Measurements from ENCODE around the gene PCID2.

The PCID2 gene

DNA sequence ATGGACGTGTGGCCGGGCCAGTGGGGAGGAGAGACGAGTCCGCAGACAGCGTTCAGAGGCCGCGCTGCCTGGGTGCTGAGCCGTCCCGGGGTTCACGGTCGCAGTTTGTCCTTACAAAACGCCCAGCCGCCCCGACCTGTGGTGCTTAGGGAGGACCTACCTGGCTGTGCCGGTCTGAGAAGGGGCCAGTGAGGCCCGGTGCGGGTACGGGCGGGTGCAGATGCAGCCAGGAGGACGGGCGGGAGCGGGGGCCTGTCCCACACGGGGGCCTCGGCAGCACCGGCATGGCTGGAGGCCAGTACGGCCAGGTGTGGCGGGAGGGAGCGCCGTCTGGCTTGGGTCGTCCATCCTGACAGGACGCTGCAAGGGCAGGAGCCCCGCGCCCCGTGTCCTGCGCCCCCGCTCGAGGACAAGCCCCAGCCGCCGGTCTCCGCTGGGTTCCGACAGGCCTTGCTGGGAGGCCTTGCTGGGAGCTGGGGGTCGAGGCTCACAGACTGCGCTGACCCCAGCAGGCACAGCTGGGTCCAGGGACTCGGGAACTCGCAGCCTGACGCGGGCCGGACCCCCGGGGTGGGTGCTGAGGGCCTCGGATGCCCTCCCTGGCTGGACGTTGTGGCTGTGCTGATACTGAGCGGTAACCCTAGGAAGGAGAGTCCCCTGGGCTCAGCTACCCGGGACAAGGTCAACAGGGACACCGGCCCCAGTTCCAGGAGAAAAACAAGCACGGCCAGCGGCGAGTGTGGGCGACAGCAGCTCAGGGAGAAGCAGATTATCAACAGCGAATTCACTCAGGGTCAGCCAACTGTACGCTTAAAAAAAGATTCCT lies 55.3 kb downstream of the PCID2 start:
- no peak for DNase-seq (ENCODE audit: low read depth, low spot score)
- H3K27ac ChIP-seq = no peak overlapping the region

DNA sequence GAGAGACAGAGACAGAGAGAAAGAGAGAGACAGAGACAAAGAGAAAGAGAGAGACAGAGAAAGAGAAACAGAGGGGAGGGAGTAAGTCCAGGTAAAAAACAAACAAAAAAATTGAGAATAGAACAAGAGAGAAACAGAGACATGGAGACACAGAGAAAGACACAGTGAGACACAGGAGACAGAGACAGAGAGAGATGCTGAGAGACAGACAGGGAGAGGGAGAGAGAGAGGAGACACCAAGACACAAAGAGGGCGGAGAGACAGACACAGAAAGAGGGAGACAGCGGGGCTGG lies 55.8 kb downstream of the PCID2 start:
- DNase-seq (ENCODE audit: low read depth, low spot score) = no peak
- no peak overlapping the region for H3K27ac ChIP-seq

GRCh38 chr13:113151745-113152690 lies 56.5 kb downstream of the PCID2 start:
- H3K27ac ChIP-seq = no peak overlapping the region
- DNase-seq (ENCODE audit: low read depth, low spot score) = no peak

DNA sequence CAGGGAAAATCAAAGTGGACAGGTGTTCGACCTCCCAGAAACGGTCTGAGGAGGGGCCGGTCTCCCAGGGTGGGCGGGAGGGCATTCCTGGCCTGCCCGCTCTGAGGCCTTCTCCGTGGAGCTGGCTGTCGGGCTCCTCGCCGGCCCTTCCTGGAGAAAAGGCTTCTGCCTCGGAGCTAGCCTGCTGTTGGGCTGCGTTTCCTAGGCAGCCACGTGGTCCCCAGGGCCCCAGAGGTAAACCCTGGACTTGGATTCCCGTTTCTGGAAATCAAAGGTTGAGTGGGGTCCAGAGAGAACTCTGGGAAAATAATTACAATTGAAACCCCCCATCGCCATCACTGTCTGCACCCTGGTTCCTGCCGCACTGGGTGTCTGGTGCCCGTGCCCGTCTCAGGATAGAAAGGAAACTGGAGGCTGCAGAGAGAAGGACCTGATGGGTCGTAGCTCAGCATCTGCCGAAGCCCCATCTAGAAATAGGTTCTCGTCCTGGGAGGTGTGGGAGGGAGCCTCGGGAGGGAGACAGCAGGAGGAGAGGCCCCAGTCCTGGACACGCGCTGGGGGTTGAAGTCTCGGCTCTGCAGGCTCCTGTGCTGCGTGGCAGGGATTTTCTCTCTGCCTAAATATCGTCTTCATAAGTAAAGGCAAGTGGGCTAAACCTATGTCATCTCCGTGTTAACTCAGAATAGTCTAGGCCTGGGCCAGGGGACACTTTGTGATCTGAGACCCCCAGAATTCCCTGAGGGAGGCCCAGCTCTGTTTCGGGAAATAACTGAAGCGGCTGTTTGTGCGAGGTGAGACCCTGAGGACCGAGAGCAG lies 57.7 kb downstream of the PCID2 start:
- H3K27ac ChIP-seq = no peak overlapping the region
- DNase-seq (ENCODE audit: low read depth, low spot score) = no peak

DNA sequence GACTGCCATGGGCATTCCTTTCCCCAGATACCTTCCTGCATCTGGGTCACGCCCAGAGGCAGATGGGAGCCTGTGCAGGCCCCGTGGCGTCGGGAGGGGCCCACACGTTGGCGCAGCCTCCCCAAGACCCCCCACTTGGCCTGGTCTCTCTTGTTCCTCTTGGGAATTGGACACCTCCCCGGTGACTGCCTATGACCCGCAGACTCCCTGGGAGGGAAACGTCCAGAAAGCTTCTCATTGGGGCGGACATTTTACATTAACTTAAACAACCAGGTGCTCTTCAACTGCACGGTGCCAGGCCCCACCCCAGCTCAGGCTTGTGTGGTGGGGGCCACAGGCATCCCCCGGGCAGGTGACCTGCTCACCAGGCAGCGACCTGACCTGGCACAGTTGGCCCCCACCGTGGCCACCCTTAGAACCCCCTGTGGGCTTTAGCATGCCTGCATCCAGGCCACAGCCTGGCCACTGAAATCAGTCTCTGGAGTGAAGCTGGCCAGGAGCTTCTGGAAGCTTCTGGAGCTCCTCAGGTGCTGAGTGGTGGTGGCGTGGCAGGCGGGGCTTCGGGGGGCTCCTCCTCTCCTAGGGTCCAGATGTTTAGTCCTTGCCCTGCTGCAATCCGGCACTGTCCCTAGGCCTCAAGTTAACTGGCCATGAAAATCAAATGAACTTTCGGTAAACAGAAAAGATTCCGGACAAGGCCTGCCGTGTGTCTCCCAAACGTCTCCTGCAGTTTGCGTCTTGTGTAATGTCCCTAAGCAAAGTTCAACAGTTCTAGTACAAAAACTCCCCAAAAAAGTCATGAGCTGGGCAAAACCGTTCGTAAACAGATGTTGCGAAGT lies 58.5 kb downstream of the PCID2 start:
- H3K27ac ChIP-seq = no peak overlapping the region
- DNase-seq (ENCODE audit: low read depth, low spot score) = no peak

DNA sequence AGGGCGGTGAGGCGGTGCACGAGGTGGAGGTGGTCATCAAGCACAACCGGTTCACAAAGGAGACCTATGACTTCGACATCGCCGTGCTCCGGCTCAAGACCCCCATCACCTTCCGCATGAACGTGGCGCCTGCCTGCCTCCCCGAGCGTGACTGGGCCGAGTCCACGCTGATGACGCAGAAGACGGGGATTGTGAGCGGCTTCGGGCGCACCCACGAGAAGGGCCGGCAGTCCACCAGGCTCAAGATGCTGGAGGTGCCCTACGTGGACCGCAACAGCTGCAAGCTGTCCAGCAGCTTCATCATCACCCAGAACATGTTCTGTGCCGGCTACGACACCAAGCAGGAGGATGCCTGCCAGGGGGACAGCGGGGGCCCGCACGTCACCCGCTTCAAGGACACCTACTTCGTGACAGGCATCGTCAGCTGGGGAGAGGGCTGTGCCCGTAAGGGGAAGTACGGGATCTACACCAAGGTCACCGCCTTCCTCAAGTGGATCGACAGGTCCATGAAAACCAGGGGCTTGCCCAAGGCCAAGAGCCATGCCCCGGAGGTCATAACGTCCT lies 59.4 kb downstream of the PCID2 start:
- DNase-seq (ENCODE audit: low read depth, low spot score) = no peak
- H3K27ac ChIP-seq = no peak overlapping the region

GRCh38 chr13:113148407-113148806 lies 60.1 kb downstream of the PCID2 start:
- no peak for DNase-seq (ENCODE audit: low read depth, low spot score)
- no peak overlapping the region for H3K27ac ChIP-seq

GRCh38 chr13:113147206-113147605 lies 61.3 kb downstream of the PCID2 start:
- DNase-seq (ENCODE audit: low read depth, low spot score) = no peak
- H3K27ac ChIP-seq = no peak overlapping the region

DNA sequence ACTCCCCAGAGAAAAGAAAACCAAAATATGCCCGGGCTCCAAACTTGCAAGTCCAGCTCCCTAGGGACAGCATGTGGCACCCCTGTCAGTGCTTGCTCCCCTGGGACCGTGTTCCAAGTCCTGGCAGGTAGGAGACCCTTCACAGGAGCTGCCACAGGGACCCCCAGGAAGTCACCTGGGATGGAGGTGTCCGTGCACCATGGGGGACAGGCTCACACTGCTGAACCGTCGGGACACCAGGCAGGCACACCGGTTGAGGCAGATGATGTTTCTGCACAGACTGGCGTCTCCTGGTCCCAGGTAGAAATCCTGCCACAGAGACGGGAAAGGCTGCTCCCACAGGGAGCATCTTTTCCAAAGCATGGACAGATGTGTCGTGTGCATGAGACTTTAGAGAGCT lies 61.7 kb downstream of the PCID2 start:
- no peak for DNase-seq (ENCODE audit: low read depth, low spot score)
- H3K27ac ChIP-seq = no peak overlapping the region

GRCh38 chr13:113145911-113146598 lies 62.4 kb downstream of the PCID2 start:
- DNase-seq (ENCODE audit: low read depth, low spot score) = no peak
- H3K27ac ChIP-seq = no peak overlapping the region

DNA sequence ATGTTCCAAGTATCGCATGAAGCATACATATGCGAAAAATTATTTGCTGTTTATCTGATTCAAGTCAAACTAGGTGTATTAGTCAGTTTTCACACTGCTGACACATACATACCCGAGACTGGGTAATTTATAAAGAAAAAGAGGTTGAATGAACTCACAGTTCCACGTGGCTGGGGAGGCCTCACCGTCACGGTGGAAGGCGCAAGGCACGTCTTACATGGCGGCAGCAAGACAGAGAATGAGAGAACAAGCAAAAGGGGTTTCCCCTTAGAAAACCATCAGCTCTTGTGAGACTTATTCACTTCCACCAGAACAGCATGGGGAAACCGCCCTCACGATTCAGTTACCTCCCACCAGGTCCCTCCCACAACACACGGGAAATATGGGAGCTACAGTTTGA lies 63.0 kb downstream of the PCID2 start:
- DNase-seq (ENCODE audit: low read depth, low spot score) = no peak
- H3K27ac ChIP-seq = no peak overlapping the region

GRCh38 chr13:113144255-113144629 lies 64.2 kb downstream of the PCID2 start:
- no peak overlapping the region for H3K27ac ChIP-seq
- no peak for DNase-seq (ENCODE audit: low read depth, low spot score)

DNA sequence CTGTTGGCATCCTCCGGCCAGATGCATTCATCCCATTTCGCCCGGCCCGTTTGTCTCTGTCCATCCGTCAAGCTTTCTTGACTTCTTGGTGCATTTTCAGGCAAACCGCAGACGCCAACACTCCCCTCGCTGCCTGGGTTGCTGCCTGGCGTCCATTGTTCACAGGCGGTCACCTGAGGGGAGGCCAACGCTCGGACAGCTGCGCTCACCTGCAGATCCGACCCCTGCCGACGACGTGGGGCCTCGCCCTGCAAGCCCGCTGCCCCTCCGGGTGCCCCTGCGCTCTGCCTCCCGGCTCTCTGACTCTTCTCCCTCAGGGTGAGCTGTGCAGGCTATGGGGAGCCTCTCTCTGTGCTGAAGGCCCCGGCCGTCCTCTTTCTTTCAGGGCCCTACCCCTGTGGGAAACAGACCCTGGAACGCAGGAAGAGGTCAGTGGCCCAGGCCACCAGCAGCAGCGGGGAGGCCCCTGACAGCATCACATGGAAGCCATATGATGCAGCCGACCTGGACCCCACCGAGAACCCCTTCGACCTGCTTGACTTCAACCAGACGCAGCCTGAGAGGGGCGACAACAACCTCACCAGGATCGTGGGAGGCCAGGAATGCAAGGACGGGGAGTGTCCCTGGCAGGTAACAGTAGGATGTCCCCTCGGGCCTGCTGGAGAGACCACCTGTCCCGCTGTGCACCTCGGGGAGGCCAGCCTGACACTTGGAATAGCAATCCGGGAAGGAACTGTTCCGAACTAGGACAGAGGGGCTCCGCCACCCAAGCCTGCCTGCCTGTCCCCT lies 64.8 kb downstream of the PCID2 start:
- H3K27ac ChIP-seq = no peak overlapping the region
- no peak for DNase-seq (ENCODE audit: low read depth, low spot score)

- DNase-seq (ENCODE audit: low read depth, low spot score) = no peak
- H3K27ac ChIP-seq = no peak overlapping the region
Measured at GRCh38 chr13:113142876-113143275, 65.6 kb downstream of the PCID2 start.

DNA sequence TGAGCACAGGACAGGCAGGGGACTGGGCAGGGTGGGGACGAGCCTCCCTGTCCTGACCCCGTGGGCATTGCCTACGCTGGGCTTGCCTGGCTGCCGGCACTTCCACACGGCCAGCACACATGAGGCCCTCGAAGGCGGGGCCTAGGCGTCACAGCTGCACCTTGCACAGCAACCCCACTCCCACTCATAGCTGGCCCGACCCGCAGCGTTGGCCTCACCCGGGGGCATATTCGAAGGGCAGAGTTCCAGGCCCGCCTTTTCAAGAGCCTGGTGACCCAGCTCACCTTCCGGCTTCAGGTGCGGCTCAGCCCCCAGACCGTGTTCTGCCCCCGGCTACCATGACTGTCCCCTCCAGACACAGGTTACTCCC lies 66.9 kb downstream of the PCID2 start:
- no peak overlapping the region for H3K27ac ChIP-seq

DNA sequence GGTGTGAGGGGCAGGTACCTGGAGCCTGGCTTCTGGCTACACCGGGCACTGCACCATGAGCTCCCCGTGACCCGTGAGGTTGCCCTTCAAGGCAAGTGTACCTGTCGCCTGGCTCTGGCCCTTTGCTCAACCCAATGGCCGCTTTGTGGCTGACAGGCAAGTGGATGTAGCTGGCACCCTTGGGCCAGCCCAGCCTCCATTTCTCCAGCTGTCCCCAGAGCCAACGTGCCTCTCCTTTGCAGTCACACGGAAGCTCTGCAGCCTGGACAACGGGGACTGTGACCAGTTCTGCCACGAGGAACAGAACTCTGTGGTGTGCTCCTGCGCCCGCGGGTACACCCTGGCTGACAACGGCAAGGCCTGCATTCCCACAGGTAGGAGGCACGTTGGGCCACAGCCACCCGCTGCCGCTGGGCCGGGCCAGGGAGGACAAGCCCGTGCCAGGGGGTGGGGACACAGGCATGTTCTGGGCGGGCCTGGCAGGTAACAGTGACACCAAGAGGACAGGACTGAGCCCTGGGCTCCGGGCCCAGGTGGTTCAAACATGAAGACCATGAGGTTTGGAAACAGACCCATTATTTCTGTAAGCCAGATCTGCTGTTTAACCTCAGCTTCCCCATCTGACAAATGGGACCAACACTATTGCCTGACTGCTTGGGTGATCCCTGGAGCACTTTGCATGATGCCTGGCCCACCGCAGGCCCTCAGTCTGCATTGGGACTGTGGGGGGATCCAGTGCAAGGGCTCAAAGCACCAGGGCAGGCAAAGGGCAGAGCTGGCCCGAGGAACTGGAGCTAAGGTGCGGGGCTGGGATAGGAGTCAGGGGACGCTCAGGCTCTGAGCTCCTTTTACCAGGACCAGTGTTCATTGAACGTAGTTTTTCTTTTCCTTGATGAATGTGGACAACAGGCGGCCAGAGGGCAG lies 67.5 kb downstream of the PCID2 start:
- H3K27ac ChIP-seq = no peak overlapping the region
- no peak for DNase-seq (ENCODE audit: low read depth, low spot score)

More for the DNA sequence above, 66.9 kb downstream of the PCID2 start:
- DNase-seq (ENCODE audit: low read depth, low spot score) = no peak

DNA sequence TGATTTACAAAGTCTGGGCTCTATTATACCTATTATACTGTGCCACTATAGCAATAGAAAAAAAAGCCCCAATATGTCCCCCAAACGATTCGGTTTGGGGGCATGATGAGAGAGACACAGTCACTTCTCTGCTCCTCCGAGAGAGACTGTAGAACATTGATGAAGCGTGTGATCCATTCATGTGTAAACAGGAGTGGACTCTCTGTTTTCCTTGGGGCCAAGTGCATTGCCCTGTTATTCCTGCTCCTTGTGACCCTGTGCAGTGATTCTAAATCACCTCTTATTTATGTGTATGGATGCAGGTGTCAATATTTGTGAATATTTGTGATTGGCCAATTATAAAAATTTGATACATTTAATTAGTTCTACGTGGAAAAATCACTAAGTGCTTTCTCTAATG lies 68.9 kb downstream of the PCID2 start:
- no peak for DNase-seq (ENCODE audit: low read depth, low spot score)
- no peak overlapping the region for H3K27ac ChIP-seq

All from epithelial cell of prostate (primary cell).